BJ (cell line): ENCODE measurements around the gene NEO1. TPM values are rescaled to one million over a fixed set of nuclear protein-coding genes. Genes with fewer than 3 reads are reported as not detected.
"Not testable (repeated sequence)": the region's sequence is repeated elsewhere in the genome, so short reads cannot be mapped to it uniquely, and the experiment has no call there.

ENCODE experiments used
- CTCF ChIA-PET: fragments of 350-600 bp; formaldehyde crosslinking; extraction: SDS; loops from one replicate; lab custom pipeline; 2021; ENCODE audit warnings: antibody characterized with exemption, inconsistent platforms; lab: Yijun Ruan, JAX
- POLR2A ChIA-PET: fragments of 300-600 bp; sonication (Branson Sonifier 250); formaldehyde crosslinking; extraction: SDS; loops from one replicate; lab custom pipeline; 2021; ENCODE audit warnings: antibody characterized with exemption; lab: Charles Lee
- DNase-seq: peaks from one replicate; pipeline ENCODE4 v3.0.0-alpha.2; 2011; ENCODE audit warnings: low read depth
- H3K27me3 ChIP-seq: 2 replicates; pipeline ENCODE4 v1.6.0; 2011; ENCODE audit warnings: low read length; ENCODE audit not compliant: control insufficient read depth, insufficient read depth
- H3K36me3 ChIP-seq: 2 replicates; pipeline ENCODE4 v1.5.1; 2011; ENCODE audit warnings: low read length; ENCODE audit not compliant: control insufficient read depth, insufficient read depth
- H3K4me3 ChIP-seq: 2 replicates; pipeline ENCODE4 v1.5.1; 2011; ENCODE audit warnings: low read depth, mild to moderate bottlenecking, control low read depth, low read length
- CTCF ChIP-seq: IDR thresholded peaks from 2 replicates; pipeline ENCODE4 v1.5.1; 2011; ENCODE audit warnings: low read depth, mild to moderate bottlenecking, control low read depth, inconsistent platforms, low read length, moderate library complexity; ENCODE audit not compliant: insufficient read depth
- polyA plus RNA-seq: library from polyadenylated mRNA; depleted of rRNA; stranded (reverse); fragments of >200 nt; gene quantifications from 2 replicates; pipeline ENCODE4 v1.2.3, GENCODE V29; 2011

NEO1 gene
- polyA plus RNA-seq, 1 experiment: 2.9 TPM

- H3K36me3 ChIP-seq: no peaks in the 10 kb centered on the region
- CTCF ChIA-PET: interaction anchor here (0.6 kb wide), 1 partner anchor 375 kb away, joined by 3 read pairs; no protein-coding TSS in a partner anchor
- TF ChIP-seq CTCF: no peak
- H3K27me3 ChIP-seq: no peaks in the 10 kb centered on the region
- no peak for DNase-seq
- no peak overlapping the region for H3K4me3 ChIP-seq
- POLR2A ChIA-PET: no interaction called here
Measured at GRCh38 chr15:73153447-73153846, 101.2 kb downstream of the NEO1 start.

GRCh38 chr15:73156431-73157191 is 104.3 kb downstream of the NEO1 start:
- no peaks in the 10 kb centered on the region for H3K36me3 ChIP-seq
- no peak for DNase-seq
- TF ChIP-seq CTCF: no peak
- POLR2A ChIA-PET: no interaction called here
- no peaks in the 10 kb centered on the region for H3K27me3 ChIP-seq
- CTCF ChIA-PET: no interaction called here
- H3K4me3 ChIP-seq: no peak overlapping the region

GRCh38 chr15:73161546-73161945 is 109.3 kb downstream of the NEO1 start:
- TF ChIP-seq CTCF: no peak
- DNase-seq: no peak
- POLR2A ChIA-PET: no interaction called here
- CTCF ChIA-PET: no interaction called here
- no peaks in the 10 kb centered on the region for H3K36me3 ChIP-seq
- H3K4me3 ChIP-seq: no peak overlapping the region
- no peaks in the 10 kb centered on the region for H3K27me3 ChIP-seq

GRCh38 chr15:73165435-73165834 is 113.2 kb downstream of the NEO1 start:
- TF ChIP-seq CTCF: no peak

GRCh38 chr15:73165844-73166243 is 113.6 kb downstream of the NEO1 start:
- POLR2A ChIA-PET: no interaction called here
- TF ChIP-seq CTCF: no peak
- Histone ChIP-seq H3K27me3 (no peaks in the 10 kb centered on the region), H3K36me3 (no peaks in the 10 kb centered on the region), H3K4me3 (no peak overlapping the region)
- DNase-seq: no peak
- CTCF ChIA-PET: no interaction called here

More at GRCh38 chr15:73165435-73165834, 113.2 kb downstream of the NEO1 start:
- ChIA-PET POLR2A (no interaction called here), CTCF (no interaction called here)
- no peak for DNase-seq
- Histone ChIP-seq H3K36me3 (no peaks in the 10 kb centered on the region), H3K27me3 (no peaks in the 10 kb centered on the region), H3K4me3 (no peak overlapping the region)

GRCh38 chr15:73166711-73167110 is 114.4 kb downstream of the NEO1 start:
- CTCF ChIA-PET, H3K36me3 ChIP-seq, DNase-seq, H3K4me3 ChIP-seq, H3K27me3 ChIP-seq, POLR2A ChIA-PET: not testable (repeated sequence)
